ENCODE results near the gene NEB.
"Not testable (repeated sequence)": the region's sequence is repeated elsewhere in the genome, so short reads cannot be mapped to it uniquely, and the experiment has no call there.

The NEB gene

GRCh38 chr2:151760139-151760650 is 25.9 kb upstream of the NEB start:
- in situ Hi-C loops (cut with HindIII; ENCODE audit: low sequenced_read_pairs) = no loop called here

DNA sequence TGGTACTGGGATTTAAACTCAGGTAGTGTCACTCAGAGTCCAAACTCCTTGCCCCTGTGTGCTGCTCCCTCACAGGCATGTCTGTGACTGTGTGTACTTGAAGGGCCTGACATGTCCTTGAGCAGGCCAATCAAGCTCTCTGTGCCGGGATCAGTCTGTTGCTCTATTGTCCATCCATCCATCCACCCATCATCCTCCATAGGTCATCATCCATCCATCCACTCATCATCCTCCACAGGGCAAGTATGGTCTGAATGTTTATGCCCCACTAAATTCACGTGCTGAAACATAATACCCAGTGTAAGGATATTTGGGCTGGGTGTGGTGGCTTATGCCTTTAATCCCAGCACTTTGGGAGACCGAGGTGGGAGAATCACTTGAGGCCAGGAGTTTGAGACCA is 24.5 kb upstream of the NEB start:
- in situ Hi-C loops (cut with HindIII; ENCODE audit: low sequenced_read_pairs) = no loop called here

GRCh38 chr2:151757861-151758260 is 23.6 kb upstream of the NEB start:
- in situ Hi-C loops (cut with HindIII; ENCODE audit: low sequenced_read_pairs) = no loop called here

DNA sequence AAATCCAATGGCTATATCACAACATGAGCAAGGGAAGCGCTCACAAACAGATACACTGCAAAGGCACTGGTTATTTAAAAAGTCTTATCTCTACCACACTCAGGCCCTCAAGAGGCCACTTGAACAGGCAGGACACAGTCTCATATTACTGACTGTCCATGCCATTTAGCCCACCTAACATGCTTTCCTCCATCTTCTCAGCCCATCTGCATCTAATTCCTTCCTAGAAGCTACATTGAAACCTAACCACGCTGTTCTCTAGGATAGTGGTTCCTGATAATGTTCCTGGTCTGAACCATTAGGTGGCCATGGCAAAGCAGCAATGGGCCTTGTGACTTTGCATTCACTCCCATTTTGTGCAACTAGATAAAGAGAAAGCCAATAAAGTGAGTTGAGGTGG is 22.5 kb upstream of the NEB start:
- in situ Hi-C loops (cut with HindIII; ENCODE audit: low sequenced_read_pairs) = no loop called here

GRCh38 chr2:151754253-151754897 is 20.1 kb upstream of the NEB start:
- in situ Hi-C loops (cut with HindIII; ENCODE audit: low sequenced_read_pairs) = no loop called here

DNA sequence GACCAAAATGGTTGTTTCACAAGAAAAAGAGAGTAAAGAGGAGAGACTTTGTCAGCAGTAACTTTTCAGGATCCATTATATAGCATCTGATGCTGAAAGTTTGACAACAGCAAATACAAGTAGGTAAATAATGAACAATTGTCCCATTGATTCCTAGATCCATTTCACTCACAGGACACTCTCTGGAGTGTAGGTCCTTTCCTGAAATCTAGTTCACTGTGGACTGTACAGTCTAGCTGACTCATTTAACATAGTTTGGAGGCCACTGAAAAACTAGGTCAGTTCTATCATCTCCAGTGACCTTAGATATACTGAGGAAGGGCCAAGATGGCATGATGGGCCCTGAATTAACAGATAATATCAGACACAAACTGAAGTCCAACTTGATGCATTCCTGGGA is 19.3 kb upstream of the NEB start:
- in situ Hi-C loops (cut with HindIII; ENCODE audit: low sequenced_read_pairs) = no loop called here

- in situ Hi-C loops (cut with HindIII; ENCODE audit: low sequenced_read_pairs) = not testable (repeated sequence)
These were observed 11.0 kb upstream of the NEB start for GRCh38 chr2:151745261-151745660.

DNA sequence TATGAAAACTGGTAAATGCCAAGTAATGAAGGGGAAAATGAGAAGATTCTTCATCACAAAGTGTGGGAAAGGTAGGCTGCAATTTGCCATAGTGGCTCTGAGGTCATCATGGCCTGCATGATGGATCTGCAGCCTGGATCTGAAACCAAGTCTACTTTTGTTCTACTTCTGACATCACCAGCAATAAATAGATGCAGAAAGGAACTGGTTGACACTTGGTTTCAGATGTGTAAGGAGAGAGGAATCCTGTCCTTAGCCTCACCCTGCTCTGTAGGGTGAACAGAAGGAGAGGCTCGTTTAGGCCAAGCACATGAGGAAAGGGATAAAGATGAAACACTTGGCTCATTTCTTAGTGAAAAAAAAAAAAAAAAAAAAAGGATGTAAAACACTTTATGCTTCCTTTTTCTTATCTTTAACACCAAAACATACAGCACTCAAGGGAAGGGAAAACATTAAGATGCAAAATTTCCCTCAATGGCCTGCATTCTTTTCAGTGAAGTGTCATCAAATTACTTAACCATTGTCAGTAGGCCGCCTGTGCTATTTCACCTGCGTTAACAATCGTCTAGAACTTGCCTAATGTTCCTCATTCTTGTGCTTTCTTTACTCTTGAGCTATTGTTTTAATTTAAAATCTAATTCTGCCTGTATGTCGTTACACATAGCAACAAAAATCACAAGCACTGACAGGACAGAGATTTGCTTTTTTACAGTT is 3.9 kb downstream of the NEB start:
- in situ Hi-C loops (cut with HindIII; ENCODE audit: low sequenced_read_pairs) = no loop called here

DNA sequence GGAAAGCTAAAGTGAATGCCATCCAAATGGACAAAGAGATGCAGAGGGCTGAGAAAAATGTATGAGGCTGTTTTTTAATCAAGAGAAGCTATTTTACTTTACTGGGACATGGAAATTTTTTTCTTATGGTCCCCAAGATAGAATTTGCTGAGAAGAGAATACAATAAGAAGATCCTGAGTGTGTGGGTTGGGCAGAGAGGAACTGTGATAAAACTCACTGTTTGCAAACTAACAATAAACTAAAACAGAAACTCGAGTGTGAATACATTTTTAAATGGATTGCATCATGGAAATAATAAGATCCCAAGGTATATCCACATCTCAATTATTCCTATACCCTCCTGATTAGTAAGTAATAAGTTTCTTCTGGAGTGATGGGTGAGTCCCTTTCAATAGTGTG is 4.4 kb downstream of the NEB start:
- in situ Hi-C loops (cut with HindIII; ENCODE audit: low sequenced_read_pairs) = no loop called here

DNA sequence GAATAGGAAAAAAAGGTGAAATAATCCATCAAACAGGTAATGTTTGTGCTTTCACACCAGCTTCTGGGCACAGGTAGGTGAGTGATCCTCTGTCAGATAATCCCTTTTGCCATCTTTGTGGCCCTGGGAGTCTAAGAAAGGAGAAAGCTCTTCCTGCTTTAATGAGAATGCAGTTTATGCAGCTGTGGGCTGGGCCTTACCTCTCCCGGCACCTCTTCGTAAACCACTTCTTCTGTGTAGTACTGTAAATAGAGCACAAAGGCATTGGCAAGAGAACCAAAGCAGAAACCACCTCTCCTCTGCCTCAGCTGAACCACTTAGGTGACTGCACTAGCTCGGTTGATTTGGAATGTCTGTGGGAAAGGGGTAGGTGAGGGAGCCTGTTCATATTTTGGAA is 4.9 kb downstream of the NEB start:
- in situ Hi-C loops (cut with HindIII; ENCODE audit: low sequenced_read_pairs) = no loop called here

GRCh38 chr2:151728804-151729414 is 5.4 kb downstream of the NEB start:
- in situ Hi-C loops (cut with HindIII; ENCODE audit: low sequenced_read_pairs) = no loop called here

- in situ Hi-C loops (cut with HindIII; ENCODE audit: low sequenced_read_pairs) = no loop called here
These were observed 6.4 kb downstream of the NEB start for GRCh38 chr2:151727593-151728552.

GRCh38 chr2:151721161-151721560 is 13.1 kb downstream of the NEB start:
- in situ Hi-C loops (cut with HindIII; ENCODE audit: low sequenced_read_pairs) = no loop called here

DNA sequence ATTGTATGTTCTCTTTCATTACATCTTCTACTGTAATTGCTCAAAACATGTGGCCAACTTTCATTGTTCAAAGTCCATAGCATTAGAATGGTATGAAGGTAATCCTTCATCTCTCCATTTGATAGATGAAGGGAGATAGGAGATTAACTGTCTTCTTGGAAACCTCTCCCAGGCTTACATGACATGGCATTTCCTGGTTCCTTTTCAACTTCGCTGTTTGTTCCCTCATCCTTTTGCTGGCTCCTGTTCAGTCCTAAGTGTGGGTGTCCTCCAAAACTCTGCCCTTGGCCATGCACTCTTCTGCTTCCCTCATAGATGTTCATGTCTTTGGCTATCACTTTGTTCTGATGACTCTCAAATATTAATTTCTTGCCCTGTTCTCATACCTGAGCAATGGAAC is 13.8 kb downstream of the NEB start:
- in situ Hi-C loops (cut with HindIII; ENCODE audit: low sequenced_read_pairs) = no loop called here

- in situ Hi-C loops (cut with HindIII; ENCODE audit: low sequenced_read_pairs) = no loop called here
These were observed 15.5 kb downstream of the NEB start for GRCh38 chr2:151718796-151719195.

DNA sequence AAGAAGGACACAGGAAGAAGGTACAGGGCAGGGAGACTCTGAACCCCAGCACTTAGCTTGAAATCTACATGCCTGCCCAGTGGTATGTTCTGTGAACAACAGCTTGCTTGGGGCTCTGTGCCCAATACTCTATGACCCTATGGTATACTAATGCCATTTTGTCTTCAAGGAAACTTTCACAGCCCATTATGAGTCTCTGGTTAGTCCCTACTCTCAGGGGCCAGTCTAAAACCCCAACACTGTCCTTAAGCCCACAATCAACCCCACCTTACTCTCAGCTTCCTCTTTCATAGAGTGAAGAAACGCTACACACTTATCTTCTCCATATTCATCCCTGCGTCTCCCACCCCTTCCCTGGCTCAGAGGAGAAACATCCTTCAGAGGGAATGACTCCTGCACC is 16.0 kb downstream of the NEB start:
- in situ Hi-C loops (cut with HindIII; ENCODE audit: low sequenced_read_pairs) = no loop called here

GRCh38 chr2:151716721-151717120 is 17.6 kb downstream of the NEB start:
- in situ Hi-C loops (cut with HindIII; ENCODE audit: low sequenced_read_pairs) = no loop called here

GRCh38 chr2:151713291-151713903 is 20.9 kb downstream of the NEB start:
- in situ Hi-C loops (cut with HindIII; ENCODE audit: low sequenced_read_pairs) = no loop called here

DNA sequence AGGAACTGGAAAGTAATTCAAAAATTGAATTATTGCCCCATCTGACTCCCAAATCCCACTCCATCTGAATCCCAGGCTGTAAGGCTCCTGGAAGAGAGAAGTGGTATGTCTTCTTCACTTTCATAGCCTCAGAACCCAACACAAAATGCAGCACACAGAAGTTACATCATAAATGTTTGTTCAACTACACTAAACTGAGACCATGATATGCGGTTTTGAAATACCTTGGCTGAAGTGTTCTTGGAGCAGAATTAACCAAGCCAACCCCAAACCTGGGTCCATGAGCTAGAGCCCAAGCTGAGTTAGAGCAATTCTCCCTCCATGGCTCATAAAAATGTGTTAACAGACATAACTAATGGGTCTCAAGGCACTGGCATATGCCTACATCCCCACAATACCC is 23.3 kb downstream of the NEB start:
- in situ Hi-C loops (cut with HindIII; ENCODE audit: low sequenced_read_pairs) = no loop called here

GRCh38 chr2:151708788-151709187 is 25.5 kb downstream of the NEB start:
- in situ Hi-C loops (cut with HindIII; ENCODE audit: low sequenced_read_pairs) = no loop called here

GRCh38 chr2:151707857-151708256 is 26.4 kb downstream of the NEB start:
- in situ Hi-C loops (cut with HindIII; ENCODE audit: low sequenced_read_pairs) = no loop called here

All from endothelial cell of hepatic sinusoid (primary cell).